22Rv1 (cell line): ENCODE measurements around the gene GPR3.
"Not testable (repeated sequence)": the region's sequence is repeated elsewhere in the genome, so short reads cannot be mapped to it uniquely, and the experiment has no call there.

Source experiments
- H3K27ac ChIP-seq: fragments of 450-650 bp; 2 replicates; pipeline ENCODE4 v1.5.1; 2017
- ZFX ChIP-seq: fragments of 450-650 bp; IDR thresholded peaks from 2 replicates; pipeline ENCODE4 v1.6.1; 2017; ENCODE audit warnings: antibody characterized with exemption, borderline replicate concordance
- TF ChIP-seq, protein P1 (sequence below): fragments of 450-650 bp; IDR thresholded peaks from 2 replicates; pipeline ENCODE4 v1.5.1; 2017; ENCODE audit warnings: mild to moderate bottlenecking

GPR3 gene

DNA sequence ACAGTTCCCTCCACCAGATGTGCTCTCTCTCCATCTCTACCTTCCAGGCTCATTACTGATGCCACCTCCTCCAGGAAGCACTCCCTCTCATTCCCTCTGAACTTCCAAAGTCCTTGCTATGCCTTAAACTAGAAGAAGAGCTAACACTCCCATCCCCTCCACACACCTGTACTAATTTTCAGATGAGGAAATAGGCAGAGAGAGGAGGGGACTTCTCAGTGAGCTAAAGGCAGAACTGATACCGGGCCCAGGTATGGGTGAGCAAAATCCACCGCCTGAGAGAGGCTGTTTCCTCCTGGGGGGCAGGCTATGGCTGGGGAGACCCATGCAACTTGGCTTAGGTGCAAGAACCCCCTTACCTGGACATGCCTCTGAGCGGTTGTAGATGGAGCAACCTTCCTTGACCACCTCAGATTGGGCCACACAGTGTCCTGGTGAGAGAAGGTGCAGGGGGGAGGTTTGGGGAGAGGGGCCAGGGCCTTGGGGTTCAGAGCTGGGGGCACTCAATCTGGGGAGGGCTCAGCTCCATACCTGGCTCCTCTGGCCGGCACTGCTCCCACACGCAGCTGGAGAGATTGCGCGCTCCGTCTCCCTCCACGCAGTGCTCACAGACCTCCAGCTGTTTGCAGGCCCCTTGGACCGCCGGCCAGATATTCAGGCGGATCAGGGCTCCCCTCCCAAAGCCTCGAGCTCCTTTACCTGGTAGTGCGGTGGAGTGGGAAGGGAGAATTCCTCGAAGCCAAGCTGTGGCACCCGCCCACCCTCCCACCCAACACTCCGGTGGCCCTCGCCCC lies 10.3 kb upstream of the GPR3 start:
- TF ChIP-seq, protein P1, sequence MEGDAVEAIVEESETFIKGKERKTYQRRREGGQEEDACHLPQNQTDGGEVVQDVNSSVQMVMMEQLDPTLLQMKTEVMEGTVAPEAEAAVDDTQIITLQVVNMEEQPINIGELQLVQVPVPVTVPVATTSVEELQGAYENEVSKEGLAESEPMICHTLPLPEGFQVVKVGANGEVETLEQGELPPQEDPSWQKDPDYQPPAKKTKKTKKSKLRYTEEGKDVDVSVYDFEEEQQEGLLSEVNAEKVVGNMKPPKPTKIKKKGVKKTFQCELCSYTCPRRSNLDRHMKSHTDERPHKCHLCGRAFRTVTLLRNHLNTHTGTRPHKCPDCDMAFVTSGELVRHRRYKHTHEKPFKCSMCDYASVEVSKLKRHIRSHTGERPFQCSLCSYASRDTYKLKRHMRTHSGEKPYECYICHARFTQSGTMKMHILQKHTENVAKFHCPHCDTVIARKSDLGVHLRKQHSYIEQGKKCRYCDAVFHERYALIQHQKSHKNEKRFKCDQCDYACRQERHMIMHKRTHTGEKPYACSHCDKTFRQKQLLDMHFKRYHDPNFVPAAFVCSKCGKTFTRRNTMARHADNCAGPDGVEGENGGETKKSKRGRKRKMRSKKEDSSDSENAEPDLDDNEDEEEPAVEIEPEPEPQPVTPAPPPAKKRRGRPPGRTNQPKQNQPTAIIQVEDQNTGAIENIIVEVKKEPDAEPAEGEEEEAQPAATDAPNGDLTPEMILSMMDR: no peak
- no peak for TF ChIP-seq ZFX
- no peak overlapping the region for H3K27ac ChIP-seq

DNA sequence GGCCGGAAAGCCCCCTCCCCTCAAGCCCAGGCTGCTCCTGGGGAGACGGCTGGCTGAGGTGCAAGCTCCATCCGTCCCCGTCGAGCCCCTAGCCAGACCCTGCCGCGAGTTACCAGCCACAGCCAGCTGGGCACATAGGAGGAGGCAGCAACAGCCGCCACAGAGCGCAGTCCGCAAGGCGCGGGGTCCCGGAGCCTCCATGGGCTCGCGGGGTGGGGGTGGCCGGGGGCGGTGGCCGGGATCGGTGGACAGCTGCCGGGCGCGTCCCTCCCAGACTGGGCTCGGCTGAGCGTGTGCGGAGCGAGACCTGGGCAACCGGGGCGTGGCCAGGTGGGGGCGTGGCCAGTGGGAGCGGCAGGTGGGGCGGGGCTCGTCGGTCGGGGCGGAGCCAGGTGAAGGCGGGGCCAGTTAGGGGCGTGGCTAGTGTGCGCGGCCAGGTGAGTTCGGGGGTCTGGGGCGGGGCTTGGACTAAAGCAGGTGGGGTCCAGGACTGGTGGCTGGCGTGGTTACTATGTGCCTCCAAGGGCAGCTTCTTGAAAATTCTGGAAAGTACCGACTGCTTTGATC lies 9.3 kb upstream of the GPR3 start, which contains the start of gene CD164L2:
Gene CD164L2 (minus strand): TSS at position 295 of the 567 bp plus-strand sequence. CDS start 94 bp downstream, at position 201.
- TF ChIP-seq, protein P1: no peak
- no peak for TF ChIP-seq ZFX
- H3K27ac ChIP-seq: no peak within 1 kb of the TSS

DNA sequence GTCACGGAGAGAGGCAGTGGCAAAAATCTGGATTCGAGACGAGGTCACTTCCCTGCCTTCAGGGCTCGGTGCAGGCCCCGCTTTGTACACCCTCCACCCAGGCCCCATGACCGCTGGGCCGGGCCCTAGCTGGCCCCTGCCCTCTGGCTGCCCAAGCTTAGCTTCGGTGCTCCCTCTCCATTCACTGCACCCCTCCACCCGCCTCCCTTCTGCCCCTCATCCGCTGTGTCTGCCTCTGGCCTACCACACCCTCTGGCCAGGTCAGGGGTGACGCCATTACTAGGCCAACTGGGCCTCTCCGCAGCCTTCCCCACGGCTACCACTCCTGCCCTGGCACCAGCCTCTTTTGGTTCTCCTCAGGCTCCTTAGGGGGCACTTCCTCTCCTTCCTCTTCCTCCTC lies 8.8 kb upstream of the GPR3 start:
- TF ChIP-seq, protein P1: no peak
- TF ChIP-seq ZFX: no peak
- H3K27ac ChIP-seq: no peak overlapping the region

DNA sequence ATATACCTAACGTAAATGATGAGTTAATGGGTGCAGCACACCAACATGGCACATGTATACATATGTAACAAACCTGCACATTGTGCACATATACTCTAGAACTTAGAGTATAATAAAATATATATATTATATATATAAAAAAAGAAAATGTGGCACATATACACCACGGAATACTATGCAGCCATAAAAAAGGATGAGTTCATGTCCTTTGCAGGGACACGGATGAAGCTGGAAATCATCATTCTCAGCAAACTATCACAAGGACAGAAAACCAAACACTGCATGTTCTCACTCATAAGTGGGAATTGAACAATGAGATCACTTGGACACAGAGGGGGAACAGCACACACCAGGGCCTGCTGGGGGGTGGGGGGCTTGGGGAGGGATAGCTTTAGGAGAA lies 7.6 kb upstream of the GPR3 start:
- H3K27ac ChIP-seq: not testable (repeated sequence)

DNA sequence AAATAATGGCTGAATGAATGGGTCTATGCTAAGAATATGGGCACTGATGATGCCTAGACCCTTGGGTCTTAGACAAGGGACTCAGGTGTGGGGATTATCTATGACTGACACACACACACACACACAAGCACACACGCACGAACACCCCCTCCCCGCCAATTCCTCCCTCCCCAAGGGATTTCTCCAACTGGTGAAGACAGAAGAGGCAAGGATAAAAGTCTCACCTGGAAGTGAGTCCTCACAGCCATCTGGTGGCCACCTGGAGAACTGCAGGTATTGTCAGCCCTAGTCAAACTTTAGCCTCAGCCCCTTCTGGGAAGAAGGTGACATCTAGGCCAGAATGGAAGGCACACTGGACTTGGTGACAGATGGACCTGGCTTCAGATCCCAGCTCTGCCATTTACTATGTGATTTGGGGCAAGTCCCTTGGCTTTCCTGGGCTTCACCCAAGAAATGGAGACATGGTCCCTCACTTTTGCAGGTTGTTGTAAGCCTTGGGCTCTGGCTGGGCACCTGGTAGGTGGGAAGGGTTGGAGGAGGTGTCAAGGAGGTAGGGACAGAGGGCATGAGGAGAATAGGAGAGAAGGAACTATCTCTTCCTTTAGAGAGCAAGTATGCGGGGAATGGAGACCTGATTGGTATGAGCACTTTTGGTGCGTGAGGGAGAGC lies 4.0 kb upstream of the GPR3 start:
- no peak overlapping the region for H3K27ac ChIP-seq
- no peak for TF ChIP-seq ZFX
- TF ChIP-seq, protein P1: peak; percentile 89

DNA sequence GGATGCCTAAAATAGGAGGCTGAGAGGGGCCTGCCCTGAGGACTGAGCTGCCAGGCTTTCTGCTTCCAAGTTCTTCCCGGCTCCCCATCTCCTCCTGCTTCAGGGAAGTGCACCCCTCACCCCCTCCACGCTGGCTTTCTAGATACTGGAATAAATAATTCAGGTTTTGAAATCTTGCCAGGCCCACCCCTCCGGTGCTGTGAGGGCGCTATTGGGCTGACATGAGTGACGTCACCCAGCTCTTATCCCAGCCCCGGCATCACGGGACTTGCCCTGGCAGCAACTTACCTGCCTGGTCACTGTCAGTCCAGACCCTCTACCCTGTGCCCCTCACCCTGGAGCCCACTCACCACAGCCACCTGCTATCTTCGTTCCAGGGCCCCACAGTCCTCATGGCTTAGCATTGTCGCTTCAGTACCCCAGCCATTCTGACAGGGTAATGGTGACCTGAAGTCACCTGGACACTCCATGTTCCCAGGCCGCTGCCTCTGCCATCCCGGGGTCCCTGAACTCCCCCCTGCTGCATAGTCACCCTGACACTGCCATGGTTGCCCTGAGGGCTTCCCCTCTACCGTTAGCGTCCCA lies 819 bp upstream of the GPR3 start:
- H3K27ac ChIP-seq: peak overlapping the region; percentile 46; the same call in 1 of the 2 replicates
- TF ChIP-seq, protein P1: no peak
- TF ChIP-seq ZFX: no peak

DNA sequence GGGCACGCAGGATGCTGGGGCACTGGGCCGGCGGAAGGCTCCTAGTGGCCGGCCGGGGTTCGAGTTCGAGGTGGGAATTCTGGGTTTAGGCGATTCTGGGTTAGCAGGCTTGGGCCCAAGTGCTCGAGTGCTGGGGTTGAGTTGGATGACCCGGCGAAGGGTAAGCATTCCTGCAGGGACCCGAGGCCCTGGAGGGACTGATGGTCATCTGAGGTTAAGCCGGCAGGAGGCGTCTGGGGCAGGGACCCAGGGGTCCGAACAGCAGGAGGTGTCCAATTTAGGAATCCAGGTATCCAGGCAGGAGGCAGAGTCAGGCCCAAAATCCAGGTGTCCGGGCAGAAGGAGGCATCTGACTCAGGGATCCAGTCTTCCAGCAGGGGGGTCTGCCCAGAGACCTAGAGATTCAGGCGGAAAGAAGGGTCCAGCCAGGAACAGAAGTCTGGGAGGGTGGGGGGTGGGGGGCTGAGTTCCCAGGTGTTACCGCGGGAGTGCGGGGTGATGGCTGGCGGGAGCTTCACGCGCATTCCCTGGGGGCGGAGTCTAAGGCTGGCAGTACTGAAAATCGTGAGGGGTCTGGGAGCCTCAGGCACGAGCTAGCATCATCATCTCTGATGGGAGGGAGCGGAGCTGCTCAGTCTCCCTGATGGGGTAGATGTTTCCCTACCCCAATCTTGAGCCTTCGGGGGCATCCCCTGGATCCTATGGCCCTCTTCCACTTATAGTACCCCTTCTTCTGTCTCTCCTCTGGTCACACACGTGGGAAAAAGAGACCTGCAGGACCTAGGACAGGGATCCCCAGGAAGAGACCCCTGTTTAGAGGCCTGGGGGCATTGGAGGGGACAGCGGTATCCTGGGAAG lies 585 bp downstream of the GPR3 start:
- peak overlapping the region; percentile 46 for H3K27ac ChIP-seq
- TF ChIP-seq, protein P1: peak; percentile 33; the same call in 1 of the 2 replicates
- no peak for TF ChIP-seq ZFX
